ENCODE results near the gene SPATS1. TPM values are rescaled to one million over a fixed set of nuclear protein-coding genes. Genes with fewer than 3 reads are reported as not detected.
"Not testable (repeated sequence)": the region's sequence is repeated elsewhere in the genome, so short reads cannot be mapped to it uniquely, and the experiment has no call there.

SPATS1 gene
- total RNA-seq, 1 experiment from 2014 or later: not detected

DNA sequence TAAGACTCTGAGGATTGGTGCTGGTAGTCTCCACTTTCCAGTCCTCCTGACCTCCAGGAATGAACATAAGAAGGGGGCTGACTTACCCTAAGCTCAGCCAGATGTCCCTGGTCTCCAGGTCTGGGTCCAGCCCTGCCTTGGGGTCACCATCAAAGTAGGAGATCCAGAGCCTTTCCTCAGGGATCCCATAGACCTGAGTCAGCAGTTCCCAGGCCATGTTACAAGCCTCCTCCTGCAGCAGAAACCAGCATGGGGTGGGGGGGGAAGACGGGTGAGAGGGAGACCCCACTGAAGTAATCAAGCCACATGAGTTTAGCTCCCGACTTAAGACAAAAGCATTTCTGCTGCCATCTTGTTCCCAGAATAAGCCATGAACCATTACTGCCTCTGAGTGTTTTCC is 31.1 kb upstream of the SPATS1 start:
- DNase-seq (ENCODE audit: low spot score): no peak

DNA sequence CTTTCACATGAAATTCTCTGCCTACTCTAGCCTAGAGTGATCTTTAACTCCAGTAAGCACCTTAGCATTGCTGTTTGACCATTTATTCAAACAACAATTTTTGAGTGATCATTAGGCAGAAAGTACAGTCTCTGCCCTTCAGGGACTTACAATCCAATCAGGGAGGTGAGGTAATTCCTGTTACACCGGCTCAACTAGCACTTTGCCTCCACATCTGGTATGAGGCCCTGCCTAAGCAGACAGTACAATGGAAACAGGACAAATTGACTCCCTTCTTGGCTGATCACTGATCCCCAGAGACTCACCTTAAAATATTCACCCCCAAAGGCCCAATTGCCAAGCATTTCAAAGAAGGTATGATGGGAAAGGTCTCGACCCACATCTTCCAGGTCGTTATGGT is 30.7 kb upstream of the SPATS1 start:
- no peak for DNase-seq (ENCODE audit: low spot score)

DNA sequence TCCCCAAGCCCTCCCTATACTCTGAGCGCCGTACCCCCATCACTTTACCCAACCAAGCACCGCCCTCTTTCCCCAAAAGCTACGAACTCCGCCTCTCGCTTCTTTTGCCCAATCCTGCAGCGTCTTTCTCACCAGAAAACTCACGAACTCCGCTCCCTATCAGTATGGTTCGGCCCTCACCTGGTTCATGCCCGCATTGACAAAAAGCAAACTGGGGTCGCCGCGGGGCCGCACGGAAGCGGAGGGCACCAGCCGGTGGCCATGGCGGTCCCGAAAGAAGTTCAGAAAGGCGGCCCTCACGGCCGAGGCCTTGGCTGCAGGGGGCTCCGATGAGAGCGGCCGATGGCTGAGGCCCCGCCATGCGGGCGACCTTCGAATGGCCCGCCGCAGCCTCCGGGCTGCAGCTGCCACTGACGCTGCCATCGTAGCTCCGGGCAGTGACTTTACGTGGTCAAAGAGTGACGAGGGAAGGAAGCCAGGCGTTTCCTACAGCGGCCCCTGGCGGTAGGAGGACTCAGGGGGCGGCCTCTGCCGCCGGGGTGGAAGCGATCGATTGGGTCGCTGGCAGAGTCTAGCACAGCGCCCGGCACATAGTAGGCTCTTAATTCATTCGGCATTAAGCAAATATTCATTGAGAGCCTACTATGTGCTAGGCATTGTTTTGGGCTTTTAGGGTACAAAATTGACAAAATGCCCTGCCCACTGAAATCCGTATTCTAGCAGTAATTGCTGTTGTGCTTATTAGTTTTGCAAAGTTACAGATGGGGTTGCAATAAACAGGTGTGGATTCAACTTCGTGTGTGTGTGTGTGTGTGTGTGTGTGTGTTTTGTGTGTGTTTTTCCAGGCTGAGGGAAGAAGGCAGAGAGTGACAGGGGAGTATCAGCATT is 29.3 kb upstream of the SPATS1 start, which contains the start of gene AARS2:
AARS2 (minus strand) TSS at position 447 of the 888 bp plus-strand sequence; CDS start at position 423, 24 bp downstream.
- DNase-seq (ENCODE audit: low spot score): peak; percentile 85

DNA sequence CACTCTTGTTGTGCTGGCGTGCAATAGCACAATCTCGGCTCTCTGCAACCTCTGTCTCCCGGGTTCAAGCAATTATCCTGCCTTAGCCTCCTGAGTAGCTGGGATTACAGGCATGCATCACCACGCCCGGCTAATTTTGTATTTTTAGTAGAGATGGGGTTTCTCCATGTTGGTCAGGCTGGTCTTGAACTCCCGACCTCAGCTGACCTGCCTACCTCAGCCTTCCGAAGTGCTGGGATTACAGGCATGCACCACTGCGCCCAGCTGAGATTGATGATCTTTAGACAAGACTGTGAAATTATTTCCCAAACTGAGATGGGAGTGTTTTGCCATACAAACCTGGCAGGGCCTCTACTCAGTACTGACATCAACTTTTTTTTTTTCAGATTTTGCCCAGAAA is 27.8 kb upstream of the SPATS1 start:
- not testable (repeated sequence) for DNase-seq (ENCODE audit: low spot score)

DNA sequence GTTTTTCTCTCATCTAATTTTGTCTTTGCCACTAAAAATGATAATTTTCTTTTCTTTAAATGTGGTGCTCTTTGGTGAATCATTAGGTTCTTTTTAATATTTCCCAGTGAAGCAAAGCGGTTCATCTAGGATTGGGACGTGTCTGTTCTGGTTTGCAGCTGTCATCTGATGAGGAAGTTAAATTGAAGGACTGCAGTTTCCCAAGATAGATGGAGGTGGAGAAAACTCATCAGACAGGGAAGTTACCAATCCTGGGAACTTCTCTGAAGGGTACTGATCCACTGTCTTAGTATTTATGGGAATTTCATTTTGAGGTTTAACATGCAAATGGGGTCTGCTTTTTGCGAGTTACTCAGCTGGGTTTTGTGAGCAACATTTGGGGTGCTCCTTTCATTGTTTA is 26.9 kb upstream of the SPATS1 start:
- no peak for DNase-seq (ENCODE audit: low spot score)

DNA sequence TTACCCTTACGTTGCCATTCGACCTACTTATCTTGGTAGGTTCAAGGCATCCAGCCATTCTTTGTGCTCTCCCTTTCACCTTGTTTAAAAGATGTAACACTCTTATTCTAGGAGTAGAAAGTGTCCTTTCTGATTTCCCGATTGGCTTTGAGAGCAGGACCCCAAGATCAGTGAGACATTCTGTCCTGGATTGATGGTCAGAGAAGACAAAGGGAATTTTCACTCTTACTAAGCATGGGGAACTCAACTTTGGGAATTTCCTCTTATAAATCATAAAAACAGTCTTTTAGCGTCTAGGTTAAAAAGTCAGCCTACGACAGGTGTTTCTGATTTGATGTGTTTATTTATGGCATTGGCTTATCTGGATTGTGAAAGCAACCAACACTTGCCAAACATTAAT is 26.5 kb upstream of the SPATS1 start:
- no peak for DNase-seq (ENCODE audit: low spot score)

DNA sequence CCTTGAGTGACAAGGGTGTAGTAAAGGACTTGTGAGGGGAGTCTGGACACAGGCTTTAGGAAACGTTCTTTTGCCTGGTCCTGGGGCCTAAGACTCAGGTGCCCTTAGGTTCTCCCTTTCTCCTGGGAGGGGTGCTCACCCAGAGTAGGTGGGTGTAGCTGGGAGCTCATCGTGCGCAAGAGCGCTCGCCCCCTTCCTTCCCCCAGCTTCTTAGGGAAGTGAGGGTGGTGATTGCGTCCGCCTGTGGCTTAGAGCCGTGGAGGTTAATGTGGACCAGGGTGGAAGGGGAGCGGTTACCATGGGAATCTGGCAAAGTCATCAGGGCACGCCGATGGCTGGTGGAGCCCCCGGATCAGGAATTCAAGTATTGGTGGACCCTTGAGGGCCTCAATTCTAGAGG is 26.0 kb upstream of the SPATS1 start:
- DNase-seq (ENCODE audit: low spot score): no peak

DNA sequence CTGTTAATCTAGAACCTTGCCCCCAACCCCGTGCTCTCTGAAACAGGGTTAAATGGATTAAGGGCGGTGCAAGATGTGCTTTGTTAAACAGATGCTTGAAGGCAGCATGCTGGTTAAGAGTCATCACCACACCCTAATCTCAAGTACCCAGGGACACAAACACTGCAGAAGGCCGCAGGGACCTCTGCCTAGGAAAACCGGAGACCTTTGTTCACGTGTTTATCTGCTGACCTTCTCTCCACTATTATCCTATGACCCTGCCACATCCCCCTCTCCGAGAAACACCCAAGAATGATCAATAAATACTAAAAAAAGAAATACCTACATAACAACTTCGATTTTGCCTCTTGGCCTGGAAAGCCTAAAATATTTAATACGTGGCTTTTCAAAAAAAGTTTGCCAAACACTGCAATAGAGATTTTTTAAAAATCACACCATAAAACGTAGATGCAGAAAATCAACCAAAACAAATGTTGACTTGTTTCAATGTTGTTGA is 25.3 kb upstream of the SPATS1 start:
- not testable (repeated sequence) for DNase-seq (ENCODE audit: low spot score)

DNA sequence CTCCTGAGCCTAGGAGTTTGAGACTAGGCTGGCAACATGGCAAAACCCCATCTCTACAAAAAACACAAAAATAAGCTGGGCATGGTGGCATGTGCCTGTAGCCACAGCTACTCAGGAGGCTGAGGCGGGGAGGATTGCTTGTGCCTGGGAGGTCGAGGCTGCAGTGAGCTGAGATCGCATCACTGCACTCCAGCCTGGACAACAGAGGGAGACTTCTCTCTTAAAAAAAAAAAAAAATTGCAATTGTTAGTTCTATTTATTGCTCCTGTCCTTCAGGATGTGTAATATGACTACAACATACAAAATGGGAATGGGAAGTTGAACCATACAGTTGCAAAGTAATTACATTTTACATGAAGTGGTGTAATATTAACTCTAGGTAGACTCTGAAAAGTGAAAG is 21.2 kb upstream of the SPATS1 start:
- no peak for DNase-seq (ENCODE audit: low spot score)

DNA sequence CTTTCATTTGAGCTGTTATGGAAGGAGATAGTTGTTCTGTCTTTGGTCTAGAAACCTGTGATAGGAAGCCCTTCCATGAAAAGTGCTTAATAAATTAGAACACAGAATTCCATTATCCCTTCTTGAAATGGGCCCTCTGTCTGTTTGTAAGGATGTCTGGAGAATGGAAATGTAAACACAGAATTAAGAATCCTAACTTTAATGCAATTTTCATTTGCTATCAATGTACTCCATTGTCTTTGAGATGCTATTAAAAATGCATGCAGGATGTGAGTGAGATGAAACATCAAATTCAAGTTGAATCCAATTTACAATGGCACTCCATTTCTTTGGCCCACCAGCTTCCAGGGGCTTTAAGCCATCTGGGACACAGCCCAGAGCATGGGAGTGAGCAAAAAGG is 15.4 kb upstream of the SPATS1 start:
- DNase-seq (ENCODE audit: low spot score): no peak

DNA sequence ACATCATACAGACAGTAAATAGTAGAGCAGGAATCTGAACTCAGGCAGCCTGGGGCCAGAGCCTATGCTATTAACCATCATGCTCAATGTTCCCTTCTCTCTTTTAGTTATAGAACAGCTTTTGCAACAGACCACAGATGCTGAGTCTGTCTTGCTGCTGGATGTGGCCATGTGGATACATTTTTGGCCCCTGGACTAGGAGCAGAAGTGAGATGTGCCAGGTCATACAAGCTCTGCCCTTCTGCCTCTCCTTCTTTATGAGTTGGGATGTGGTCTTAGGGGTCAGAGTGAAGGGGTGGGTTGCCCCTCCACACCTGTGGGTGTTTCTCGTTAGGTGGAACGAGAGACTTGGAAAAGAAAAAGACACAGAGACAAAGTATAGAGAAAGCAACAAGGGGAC is 14.7 kb upstream of the SPATS1 start:
- DNase-seq (ENCODE audit: low spot score): no peak

DNA sequence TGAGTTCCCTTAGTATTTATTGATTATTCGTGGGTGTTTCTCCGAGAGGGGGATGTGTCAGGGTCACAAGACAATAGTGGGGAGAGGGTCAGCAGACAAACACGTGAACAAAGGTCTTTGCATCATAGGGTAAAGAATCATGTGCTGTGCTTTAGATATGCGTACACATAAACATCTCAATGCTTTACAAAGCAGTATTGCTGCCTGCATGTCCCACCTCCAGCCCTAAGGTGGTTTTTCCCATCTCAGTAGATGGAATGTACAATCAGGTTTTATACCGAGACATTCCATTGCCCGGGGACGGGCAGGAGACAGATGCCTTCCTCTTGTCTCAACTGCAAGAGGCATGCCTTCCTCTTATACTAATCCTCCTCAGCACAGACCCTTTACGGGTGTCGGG is 14.2 kb upstream of the SPATS1 start:
- DNase-seq (ENCODE audit: low spot score): not testable (repeated sequence)

DNA sequence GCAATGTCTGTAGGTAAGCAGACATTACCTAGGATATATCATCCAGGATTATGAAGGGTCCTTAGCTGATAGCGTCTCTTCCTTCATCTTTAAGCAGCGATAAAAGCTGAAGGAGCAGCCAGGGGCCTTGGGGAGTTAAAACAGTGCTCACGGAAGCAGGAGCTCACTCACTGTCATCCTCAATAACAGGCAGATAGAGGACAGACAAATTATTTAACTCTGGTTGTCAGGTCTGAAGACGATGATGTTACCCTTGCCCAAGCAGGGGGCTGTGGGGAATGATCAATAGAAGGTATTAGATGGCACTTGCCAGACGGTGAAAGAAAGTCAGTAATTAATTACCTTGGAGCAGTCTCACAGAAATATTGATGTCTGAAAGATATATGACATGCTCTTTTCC is 12.6 kb upstream of the SPATS1 start:
- no peak for DNase-seq (ENCODE audit: low spot score)

DNA sequence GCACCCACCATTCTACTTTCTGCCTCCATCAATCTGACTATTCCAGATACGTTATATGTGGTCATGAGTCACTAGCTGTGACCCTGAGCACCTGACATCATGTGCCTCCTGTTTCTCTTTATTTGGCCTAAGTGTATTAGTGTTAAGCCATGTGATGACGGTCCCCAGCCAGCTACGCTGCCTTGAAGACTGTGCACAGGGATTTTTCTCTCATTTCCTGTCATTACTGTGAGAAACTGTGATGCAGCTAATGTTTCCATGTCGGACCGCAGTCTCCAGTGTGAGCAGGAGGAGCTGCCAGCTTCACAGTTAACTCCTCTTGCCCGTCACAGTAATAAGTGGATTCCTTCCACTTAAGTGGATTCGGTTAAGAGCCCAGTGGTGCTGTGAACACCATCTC is 9.9 kb upstream of the SPATS1 start:
- DNase-seq (ENCODE audit: low spot score): peak; percentile 58

DNA sequence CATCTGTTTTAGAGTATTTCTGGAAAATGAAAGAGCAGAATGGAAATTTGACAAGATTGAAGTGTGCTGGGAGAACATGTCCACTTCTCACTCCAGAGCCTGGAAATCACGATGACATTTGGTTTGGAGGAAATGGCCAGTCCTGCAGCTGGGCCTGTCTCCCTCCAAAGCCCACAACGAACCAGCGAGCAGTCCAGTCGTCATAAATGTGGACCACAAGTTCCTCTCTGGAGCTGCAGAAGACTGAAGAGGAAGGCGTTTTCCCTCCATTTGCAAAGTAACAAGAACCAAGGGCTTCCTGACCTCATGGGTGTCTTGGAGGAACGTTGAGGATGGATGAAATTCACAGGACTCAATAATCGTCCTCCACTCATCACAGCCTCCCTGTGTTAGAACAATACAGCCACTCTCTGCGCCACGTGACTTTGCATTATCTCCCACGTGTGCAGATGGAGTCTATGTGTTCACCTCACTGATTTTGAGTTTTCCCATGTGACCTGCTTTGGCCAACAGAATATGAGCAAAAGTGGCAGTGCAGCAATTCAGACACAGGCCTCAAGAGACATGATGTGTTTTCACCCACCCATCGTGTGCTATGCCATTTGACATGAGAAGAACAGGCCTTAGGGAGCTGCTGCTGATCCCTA is 9.1 kb upstream of the SPATS1 start:
- no peak for DNase-seq (ENCODE audit: low spot score)

DNA sequence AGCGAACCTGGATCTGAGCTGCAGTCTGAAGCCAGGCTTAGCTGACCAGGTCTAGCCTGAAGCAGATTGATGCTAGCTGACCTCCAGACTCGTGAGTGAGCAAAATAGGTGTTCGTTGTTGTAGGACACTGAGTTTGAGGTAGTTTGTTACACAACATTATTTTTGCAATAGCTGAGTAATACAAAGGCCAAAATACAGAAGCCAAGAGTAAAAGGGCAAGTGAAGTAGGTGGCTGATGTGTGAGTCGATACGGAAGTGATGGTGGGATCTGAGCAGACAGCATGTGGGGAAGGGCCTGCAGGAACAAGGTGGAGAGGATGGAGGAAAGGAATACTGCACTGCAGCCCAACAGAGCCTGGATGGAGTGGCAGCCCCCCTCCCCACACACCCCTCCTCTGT is 8.5 kb upstream of the SPATS1 start:
- no peak for DNase-seq (ENCODE audit: low spot score)

DNA sequence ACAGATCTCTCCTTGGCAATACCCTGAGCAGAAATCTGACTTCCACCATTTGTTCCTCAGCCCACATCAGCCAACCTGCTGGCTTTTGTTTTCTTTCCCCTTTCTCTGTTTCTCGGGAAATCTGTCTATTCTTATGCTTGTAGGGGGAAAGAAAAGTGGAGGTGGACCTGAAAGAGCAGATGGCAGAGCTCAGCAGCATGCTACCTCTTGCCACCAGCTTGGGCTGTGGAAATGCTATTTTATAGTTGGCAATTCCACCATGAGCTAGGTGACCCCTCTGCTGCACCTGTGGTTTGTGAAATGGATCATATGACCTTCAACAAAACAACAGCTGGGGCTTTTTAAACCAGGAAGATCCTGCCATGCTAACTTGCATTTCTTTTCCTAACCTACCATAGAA is 6.8 kb upstream of the SPATS1 start:
- DNase-seq (ENCODE audit: low spot score): no peak

DNA sequence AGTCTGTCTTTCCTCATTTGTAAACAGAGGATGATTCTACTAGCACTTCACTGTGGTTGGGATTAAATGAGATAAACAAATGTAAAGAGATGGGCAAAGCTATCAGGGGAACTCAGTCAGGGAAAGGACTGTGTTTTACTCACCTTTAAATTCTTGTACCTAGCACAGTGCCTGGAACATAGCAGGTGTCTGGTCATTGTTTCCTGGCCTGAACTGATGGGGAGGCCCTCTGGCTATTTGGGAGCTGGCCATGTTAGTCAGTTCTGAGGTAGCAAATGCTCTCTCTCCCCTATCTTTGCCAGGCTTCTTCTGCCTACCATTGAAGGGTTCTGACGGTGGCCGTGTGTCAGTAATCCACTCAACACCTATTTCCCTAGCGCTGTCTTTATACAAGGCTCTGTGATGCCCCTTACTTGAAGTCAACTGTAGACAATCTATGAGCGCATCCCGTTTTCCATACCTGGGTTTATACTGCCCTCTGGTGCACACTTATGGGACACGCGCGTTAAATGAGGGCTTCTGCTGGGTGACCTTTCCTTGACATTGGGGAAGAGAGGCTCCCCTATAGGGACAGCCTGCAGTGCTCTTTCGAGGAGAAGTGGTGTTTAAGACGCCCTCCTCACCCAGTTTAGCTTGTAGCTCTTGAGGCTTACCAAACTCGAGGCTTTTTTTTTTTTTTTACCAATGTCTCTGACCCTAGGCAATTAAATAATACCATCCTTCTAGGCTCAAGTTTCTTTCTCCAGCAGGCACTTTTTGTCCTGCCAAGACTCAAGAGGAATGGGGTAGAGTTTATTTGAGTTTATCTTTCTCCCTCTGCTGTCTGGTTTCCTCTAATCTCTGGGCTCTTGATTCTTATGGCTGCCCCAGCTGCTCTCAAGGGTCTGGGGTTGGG is 4.0 kb upstream of the SPATS1 start:
- DNase-seq (ENCODE audit: low spot score): peak; percentile 66

DNA sequence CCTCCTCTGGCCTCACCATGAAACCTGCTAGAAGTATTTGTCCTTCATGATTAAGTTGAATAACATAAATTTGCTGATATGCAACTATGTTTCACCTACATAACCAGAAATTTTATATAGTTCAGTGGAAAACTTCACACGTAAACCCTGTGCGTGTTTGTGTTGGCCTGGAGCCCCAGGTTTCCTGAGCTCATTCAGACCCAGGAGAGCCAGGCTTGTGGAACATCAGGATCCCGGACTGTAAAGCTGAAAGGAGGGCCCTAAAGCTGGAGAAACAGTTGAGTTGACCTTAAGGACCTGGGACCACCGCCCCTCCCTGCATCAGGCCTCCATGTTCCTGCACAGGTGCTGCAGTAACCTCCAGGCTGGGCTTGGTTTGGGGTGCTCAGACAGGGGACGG is 3.1 kb upstream of the SPATS1 start:
- DNase-seq (ENCODE audit: low spot score): no peak

DNA sequence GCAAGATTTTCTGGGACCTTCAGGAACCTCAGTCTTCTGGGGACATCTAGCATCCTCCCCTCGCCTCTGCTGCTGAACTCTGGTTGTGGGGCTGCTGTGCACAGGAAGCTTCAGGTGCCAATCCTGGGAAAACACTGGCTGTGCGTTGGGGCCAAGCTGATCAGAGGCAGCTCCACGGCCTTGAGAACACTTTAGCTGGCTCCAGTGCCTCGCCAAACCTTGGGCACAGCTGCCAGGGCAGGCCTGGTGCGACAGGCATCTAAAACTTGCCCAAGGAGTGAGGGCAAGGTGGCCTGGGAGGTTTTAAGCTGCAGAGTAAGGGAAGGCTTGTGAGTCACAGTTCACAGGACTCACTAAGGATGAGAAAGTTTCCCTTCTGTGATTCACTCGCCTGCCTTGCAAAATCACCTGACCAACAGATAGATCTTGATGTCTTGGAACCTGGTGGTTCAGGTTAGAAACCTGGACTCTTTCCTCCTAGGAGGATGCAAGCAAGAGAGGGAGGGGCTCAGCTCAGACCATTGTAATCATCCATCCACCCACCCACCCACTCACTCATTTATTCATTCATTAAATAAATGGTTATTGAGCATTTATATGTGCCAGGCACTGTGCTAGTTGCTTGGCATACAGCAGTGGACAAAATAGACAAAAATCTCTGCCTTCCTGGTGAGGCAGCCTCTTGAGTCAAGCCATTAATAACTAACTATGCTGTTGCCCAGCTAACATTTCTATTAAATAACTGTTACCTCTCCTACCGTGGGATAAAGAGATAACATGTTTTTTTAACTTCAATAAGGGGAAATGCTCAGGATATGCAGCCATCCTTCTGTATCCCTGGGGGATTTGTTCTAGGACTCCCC is 2.5 kb upstream of the SPATS1 start:
- DNase-seq (ENCODE audit: low spot score): no peak
